NCI-H1436 (cell line): Measurements from ENCODE around the gene CORO1C.

Experiments used
- DNase-seq: peaks from one replicate; lab custom pipeline; 2025; lab: John Stamatoyannopoulos, UW

CORO1C gene

GRCh38 chr12:108647585-108648287, 83.6 kb downstream of the CORO1C start:
- DNase-seq: no peak

GRCh38 chr12:108646600-108647579, 84.4 kb downstream of the CORO1C start:
- no peak for DNase-seq

GRCh38 chr12:108645686-108646599, 85.4 kb downstream of the CORO1C start:
- DNase-seq: no peak

- no peak for DNase-seq
These were observed 86.6 kb downstream of the CORO1C start for GRCh38 chr12:108644811-108645120.

GRCh38 chr12:108643941-108644810, 87.1 kb downstream of the CORO1C start:
- no peak for DNase-seq

- DNase-seq: no peak
These were observed 88.2 kb downstream of the CORO1C start for GRCh38 chr12:108642899-108643654.

GRCh38 chr12:108642269-108642870, 88.9 kb downstream of the CORO1C start:
- no peak for DNase-seq

- DNase-seq: no peak
These were observed 89.7 kb downstream of the CORO1C start for GRCh38 chr12:108641446-108642268.

- no peak for DNase-seq
These were observed 90.4 kb downstream of the CORO1C start for GRCh38 chr12:108640802-108641445.

- no peak for DNase-seq
These were observed 92.1 kb downstream of the CORO1C start for GRCh38 chr12:108638997-108639822.

GRCh38 chr12:108638141-108638827, 93.0 kb downstream of the CORO1C start:
- no peak for DNase-seq

- no peak for DNase-seq
These were observed 93.9 kb downstream of the CORO1C start for GRCh38 chr12:108637222-108637971.

- no peak for DNase-seq
These were observed 95.1 kb downstream of the CORO1C start for GRCh38 chr12:108635997-108636808.

- no peak for DNase-seq
These were observed 95.9 kb downstream of the CORO1C start for GRCh38 chr12:108635201-108635996.

GRCh38 chr12:108634341-108634751, 97.0 kb downstream of the CORO1C start:
- DNase-seq: peak; percentile 15
